Esophagus muscularis mucosa (tissue), 4 donors: ENCODE data around the gene ACAA2. TPM values are rescaled to one million over a fixed set of nuclear protein-coding genes. Genes with fewer than 3 reads are reported as not detected.

ENCODE experiments used
- DNase-seq: peaks from one replicate; pipeline ENCODE4 v3.0.0-alpha.2; 2017; ENCODE audit errors: extremely low spot score
- H3K27ac ChIP-seq, 4 donors: fragments of 200-600 bp; sonication (generic); replicated peaks in 1 of 4; 1 replicate in 3 of 4; 2 replicates in 1 of 4; pipeline ENCODE4 v1.5.1; 2016 to 2019; ENCODE audit warnings: mild to moderate bottlenecking in 1 of 4
- H3K27me3 ChIP-seq, 4 donors: fragments of 200-600 bp; sonication (generic); one replicate each; pipeline versions ENCODE4 v1.5.1 to v1.6.0; 2016 to 2019
- H3K36me3 ChIP-seq, 4 donors: fragments of 200-600 bp; sonication (generic); one replicate each; pipeline ENCODE4 v1.5.1; 2016 to 2019
- H3K4me1 ChIP-seq, 4 donors: fragments of 200-600 bp; sonication (generic); one replicate each; pipeline ENCODE4 v1.5.1; 2016 to 2019
- H3K4me3 ChIP-seq, 4 donors: fragments of 200-600 bp; sonication (generic); 1 replicate in 2 of 4; 2 replicates in 2 of 4; pipeline ENCODE4 v1.5.1; 2016 to 2019; ENCODE audit warnings: mild to moderate bottlenecking in 4 of 4, moderate library complexity in 1 of 4
- H3K9me3 ChIP-seq, 4 donors: fragments of 200-600 bp; sonication (generic); 1 replicate in 3 of 4; 2 replicates in 1 of 4; pipeline ENCODE4 v1.5.1; 2016 to 2019
- EP300 ChIP-seq: sonication (generic); formaldehyde crosslinking; IDR thresholded peaks from one replicate; pipeline ENCODE4 v1.6.1; 2017; ENCODE audit warnings: antibody characterized with exemption
- POLR2A ChIP-seq: fragments of 450-650 bp; IDR thresholded peaks from one replicate; pipeline ENCODE4 v1.6.1; 2017; ENCODE audit warnings: antibody characterized with exemption, moderate library complexity, mild to moderate bottlenecking, low read depth
- POLR2AphosphoS5 ChIP-seq, 2 donors: sonication (generic); formaldehyde crosslinking; IDR thresholded peaks; one replicate each; pipeline ENCODE4 v1.6.1; 2017; ENCODE audit warnings: antibody characterized with exemption in 2 of 2
- WGBS: methylation state at CpG from one replicate; pipeline ENCODE4 v1.1.5; 2018; 5-methylcytosine and 5-hydroxymethylcytosine counted together
- intact Hi-C: fragments of 100-400 bp; cut with DNase I; formaldehyde crosslinking; loops from one replicate; pipeline ENCODE4 v1.15.1; 2023
- small RNA-seq, 3 donors: library from RNA; depleted of rRNA; stranded (forward); fragments of <200 nt; gene quantifications; one replicate each; pipeline ENCODE3, GENCODE V24; 2016
- total RNA-seq, 4 donors: library from RNA; depleted of rRNA; stranded (reverse); fragments of >200 nt; gene quantifications; one replicate each; pipeline versions ENCODE4 v1.1.0 to v1.2.1, GENCODE V29; 2016
- TF ChIP-seq, protein P1 (sequence below), 3 experiments: fragments of 200-600 bp in 2 of 3; fragments of 450-650 bp in 1 of 3; sonication (generic) in 2 of 3; IDR thresholded peaks; one replicate each; pipeline ENCODE4 v1.5.1; 2017 to 2019; ENCODE audit warnings: antibody characterized with exemption in 3 of 3, mild to moderate bottlenecking in 2 of 3, moderate library complexity in 1 of 3

Gene ACAA2
- total RNA-seq, 4 donors from 2014 or later, result 46.9 to 101 (median 73.9) TPM

DNA sequence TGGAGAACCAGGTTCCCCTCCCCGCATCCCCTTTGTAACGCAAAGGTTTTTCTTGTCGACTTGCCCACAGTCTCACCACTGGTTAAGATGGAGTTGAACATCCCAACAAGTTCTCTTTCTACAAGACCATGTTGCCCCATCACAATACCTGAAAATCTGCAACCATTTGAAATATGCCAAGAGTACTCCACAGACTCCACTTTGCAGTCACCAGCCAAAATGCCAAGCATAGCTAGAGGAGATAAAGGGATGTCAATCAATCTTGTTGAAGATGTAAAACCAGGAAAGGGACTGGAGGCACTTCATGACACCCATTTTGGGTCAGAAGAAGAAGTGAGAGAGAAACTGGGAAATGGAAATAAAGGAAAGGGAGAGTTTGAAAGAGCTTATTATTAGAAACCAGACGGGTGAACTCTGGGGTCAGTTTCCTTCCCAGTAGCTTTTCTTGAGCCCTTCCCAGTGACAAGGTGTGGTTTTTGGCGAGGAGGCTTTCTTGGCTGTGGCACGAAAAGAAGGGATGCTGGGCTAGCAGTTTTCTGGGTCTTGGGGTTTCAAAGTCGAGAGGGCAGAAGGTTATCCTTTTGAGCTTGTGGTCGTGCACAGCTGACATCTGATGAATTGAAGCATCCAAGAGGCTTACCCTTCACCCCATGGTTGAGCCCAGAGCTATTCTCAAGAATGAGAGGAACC, 79.3 kb downstream of the ACAA2 start:
- TF ChIP-seq, protein P1, sequence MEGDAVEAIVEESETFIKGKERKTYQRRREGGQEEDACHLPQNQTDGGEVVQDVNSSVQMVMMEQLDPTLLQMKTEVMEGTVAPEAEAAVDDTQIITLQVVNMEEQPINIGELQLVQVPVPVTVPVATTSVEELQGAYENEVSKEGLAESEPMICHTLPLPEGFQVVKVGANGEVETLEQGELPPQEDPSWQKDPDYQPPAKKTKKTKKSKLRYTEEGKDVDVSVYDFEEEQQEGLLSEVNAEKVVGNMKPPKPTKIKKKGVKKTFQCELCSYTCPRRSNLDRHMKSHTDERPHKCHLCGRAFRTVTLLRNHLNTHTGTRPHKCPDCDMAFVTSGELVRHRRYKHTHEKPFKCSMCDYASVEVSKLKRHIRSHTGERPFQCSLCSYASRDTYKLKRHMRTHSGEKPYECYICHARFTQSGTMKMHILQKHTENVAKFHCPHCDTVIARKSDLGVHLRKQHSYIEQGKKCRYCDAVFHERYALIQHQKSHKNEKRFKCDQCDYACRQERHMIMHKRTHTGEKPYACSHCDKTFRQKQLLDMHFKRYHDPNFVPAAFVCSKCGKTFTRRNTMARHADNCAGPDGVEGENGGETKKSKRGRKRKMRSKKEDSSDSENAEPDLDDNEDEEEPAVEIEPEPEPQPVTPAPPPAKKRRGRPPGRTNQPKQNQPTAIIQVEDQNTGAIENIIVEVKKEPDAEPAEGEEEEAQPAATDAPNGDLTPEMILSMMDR (IDR thresholded peaks at IDR 0.05), result no peak
- no peak for TF ChIP-seq POLR2A
- TF ChIP-seq EP300, result no peak
- TF ChIP-seq POLR2AphosphoS5 (IDR thresholded peaks at IDR 0.05), result no peak
- no peak for DNase-seq
- Histone ChIP-seq H3K4me1 (peaks cover 0 to 7% (median 2%) of the 10 kb centered on the region in 4 donors), H3K27ac (no peak overlapping the region), H3K36me3 (no peaks in the 10 kb centered on the region), H3K9me3 (no peaks in the 10 kb centered on the region), H3K27me3 (peaks cover 0 to 11% (median 0%) of the 10 kb centered on the region in 4 donors), H3K4me3 (no peak overlapping the region)
- WGBS, result 68% methylated on average over 8 of the region's 8 CpGs
- intact Hi-C loops, result no loop called here

GRCh38 chr18:49733321-49733720, 80.0 kb downstream of the ACAA2 start:
- WGBS, result 100% methylated on average over 1 of the region's 1 CpG
- intact Hi-C loops, result no loop called here
- no peak for DNase-seq
- Histone ChIP-seq H3K4me3 (no peak overlapping the region), H3K27me3 (peaks cover 0 to 11% (median 0%) of the 10 kb centered on the region in 4 donors), H3K9me3 (no peaks in the 10 kb centered on the region), H3K27ac (no peak overlapping the region), H3K4me1 (peaks cover 0 to 7% (median 2%) of the 10 kb centered on the region in 4 donors), H3K36me3 (no peaks in the 10 kb centered on the region)
- TF ChIP-seq EP300 (no peak), POLR2A (no peak), POLR2AphosphoS5 (IDR thresholded peaks at IDR 0.05) (no peak)
- TF ChIP-seq, protein P1 (IDR thresholded peaks at IDR 0.05), result no peak

Small RNA genes lying within 50 kb of the gene (small RNA-seq; reads per million reads assigned to genes)
- gene RF00283 (0 reads per million in 3 donors), gene SCARNA17 (0 reads per million in 3 donors)
